Thoracic aorta (tissue), 2 donors: Measurements from ENCODE around the gene SPRR1B. TPM values are rescaled to one million over a fixed set of nuclear protein-coding genes. Genes with fewer than 3 reads are reported as not detected.

Experiments
- ATAC-seq: fragments of 150-250 bp; one replicate; pipeline ENCODE4 v1.8.0; 2017; ENCODE audit warnings: low read depth; ENCODE audit not compliant: insufficient number of reproducible peaks, low FRiP score
- DNase-seq: peaks from one replicate; pipeline ENCODE4 v3.0.0-alpha.2; 2020; ENCODE audit warnings: low spot score
- H3K27ac ChIP-seq, 2 donors: fragments of 200-600 bp; sonication (generic); 1 replicate in 1 of 2; 2 replicates in 1 of 2; pipeline ENCODE4 v1.5.1; 2016; ENCODE audit warnings: mild to moderate bottlenecking in 2 of 2, moderate library complexity in 2 of 2
- H3K27me3 ChIP-seq: fragments of 200-600 bp; sonication (generic); replicated peaks from 2 replicates; pipeline ENCODE4 v1.6.0; 2016; ENCODE audit warnings: mild to moderate bottlenecking; ENCODE audit not compliant: insufficient read depth
- H3K36me3 ChIP-seq: fragments of 200-600 bp; sonication (generic); one replicate; pipeline ENCODE4 v1.5.1; 2016
- H3K4me1 ChIP-seq, 2 donors: fragments of 200-600 bp; sonication (generic); 1 replicate in 1 of 2; 2 replicates in 1 of 2; pipeline versions ENCODE4 v1.5.1 to v1.6.0; 2016; ENCODE audit warnings: low read depth in 2 of 2, mild to moderate bottlenecking in 1 of 2; ENCODE audit not compliant: control insufficient read depth in 1 of 2
- H3K4me3 ChIP-seq: fragments of 200-600 bp; sonication (generic); 2 replicates; pipeline ENCODE4 v1.5.1; 2016; ENCODE audit warnings: mild to moderate bottlenecking
- H3K9me3 ChIP-seq: fragments of 200-600 bp; sonication (generic); 2 replicates; pipeline ENCODE4 v1.5.1; 2016
- total RNA-seq, 2 donors: library from RNA; depleted of rRNA; stranded (reverse); fragments of >200 nt; gene quantifications; one replicate each; pipeline versions ENCODE4 v1.1.0 to v1.2.3, GENCODE V29; 2016
- TF ChIP-seq, protein P1 (sequence below): fragments of 200-600 bp; sonication (generic); IDR thresholded peaks from one replicate; pipeline ENCODE4 v1.5.1; 2019; ENCODE audit warnings: antibody characterized with exemption

The SPRR1B gene, protein sequence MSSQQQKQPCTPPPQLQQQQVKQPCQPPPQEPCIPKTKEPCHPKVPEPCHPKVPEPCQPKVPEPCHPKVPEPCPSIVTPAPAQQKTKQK
- not detected for total RNA-seq

- H3K27me3 ChIP-seq = no peaks in the 10 kb centered on the region
- TF ChIP-seq, protein P1, sequence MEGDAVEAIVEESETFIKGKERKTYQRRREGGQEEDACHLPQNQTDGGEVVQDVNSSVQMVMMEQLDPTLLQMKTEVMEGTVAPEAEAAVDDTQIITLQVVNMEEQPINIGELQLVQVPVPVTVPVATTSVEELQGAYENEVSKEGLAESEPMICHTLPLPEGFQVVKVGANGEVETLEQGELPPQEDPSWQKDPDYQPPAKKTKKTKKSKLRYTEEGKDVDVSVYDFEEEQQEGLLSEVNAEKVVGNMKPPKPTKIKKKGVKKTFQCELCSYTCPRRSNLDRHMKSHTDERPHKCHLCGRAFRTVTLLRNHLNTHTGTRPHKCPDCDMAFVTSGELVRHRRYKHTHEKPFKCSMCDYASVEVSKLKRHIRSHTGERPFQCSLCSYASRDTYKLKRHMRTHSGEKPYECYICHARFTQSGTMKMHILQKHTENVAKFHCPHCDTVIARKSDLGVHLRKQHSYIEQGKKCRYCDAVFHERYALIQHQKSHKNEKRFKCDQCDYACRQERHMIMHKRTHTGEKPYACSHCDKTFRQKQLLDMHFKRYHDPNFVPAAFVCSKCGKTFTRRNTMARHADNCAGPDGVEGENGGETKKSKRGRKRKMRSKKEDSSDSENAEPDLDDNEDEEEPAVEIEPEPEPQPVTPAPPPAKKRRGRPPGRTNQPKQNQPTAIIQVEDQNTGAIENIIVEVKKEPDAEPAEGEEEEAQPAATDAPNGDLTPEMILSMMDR = no peak
- H3K4me3 ChIP-seq = no peak within 1 kb of the TSS
- no peaks in the 10 kb centered on the region for H3K4me1 ChIP-seq
- DNase-seq = no peak
- no peaks in the 10 kb centered on the region for H3K36me3 ChIP-seq
- no peak within 1 kb of the TSS for H3K27ac ChIP-seq
- ATAC-seq = no peak
- no peaks in the 10 kb centered on the region for H3K9me3 ChIP-seq
Measured at GRCh38 chr1:153030895-153031294, at the start of gene SPRR1B. SPRR1B (plus strand) TSS chr1:153031203; CDS start chr1:153032346, 1,143 bp downstream.

- H3K9me3 ChIP-seq = no peaks in the 10 kb centered on the region
- ATAC-seq = no peak
- no peak overlapping the region for H3K27ac ChIP-seq
- TF ChIP-seq, protein P1 = no peak
- no peak overlapping the region for H3K4me3 ChIP-seq
- no peaks in the 10 kb centered on the region for H3K4me1 ChIP-seq
- no peak for DNase-seq
- no peaks in the 10 kb centered on the region for H3K36me3 ChIP-seq
- no peaks in the 10 kb centered on the region for H3K27me3 ChIP-seq
Measured at GRCh38 chr1:152982076-152982475, 48.9 kb upstream of the SPRR1B start.

GRCh38 chr1:152983234-152983633 is 47.8 kb upstream of the SPRR1B start:
- ATAC-seq (no peak), DNase-seq (no peak)
- Histone ChIP-seq H3K27me3 (no peaks in the 10 kb centered on the region), H3K4me1 (no peaks in the 10 kb centered on the region), H3K27ac (no peak overlapping the region), H3K36me3 (no peaks in the 10 kb centered on the region), H3K4me3 (no peak overlapping the region), H3K9me3 (no peaks in the 10 kb centered on the region)
- TF ChIP-seq, protein P1 = no peak

DNA sequence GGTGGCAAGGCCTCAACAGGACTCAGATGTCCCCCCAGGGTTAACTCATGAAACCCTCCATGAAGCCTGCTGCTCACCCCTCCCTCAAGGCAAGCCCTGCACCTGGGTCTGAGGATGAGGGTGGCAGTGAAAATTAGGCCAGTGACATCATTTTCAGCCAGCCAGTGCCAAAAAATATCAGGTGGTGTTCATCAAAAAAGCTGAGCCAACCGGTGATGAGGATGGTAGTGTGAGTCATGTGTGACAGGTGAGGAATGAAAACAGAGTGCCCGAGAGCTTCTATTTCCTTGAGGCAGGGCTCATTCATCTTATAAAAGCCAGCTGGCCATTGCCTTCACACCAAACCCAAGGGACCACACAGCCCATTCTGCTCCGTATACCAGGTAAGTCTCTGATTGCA is 47.3 kb upstream of the SPRR1B start, which contains the start of gene SPRR1A:
Gene SPRR1A, plus strand, starts transcription at position 339 of the 400 bp plus-strand sequence. CDS start 1,150 bp downstream, outside the sequence.
- no peaks in the 10 kb centered on the region for H3K27me3 ChIP-seq
- H3K36me3 ChIP-seq = no peaks in the 10 kb centered on the region
- H3K4me1 ChIP-seq = no peaks in the 10 kb centered on the region
- H3K27ac ChIP-seq = no peak within 1 kb of the TSS
- TF ChIP-seq, protein P1 = no peak
- ATAC-seq (no peak), DNase-seq (no peak)
- no peak within 1 kb of the TSS for H3K4me3 ChIP-seq
- H3K9me3 ChIP-seq = no peaks in the 10 kb centered on the region

- Histone ChIP-seq H3K27me3 (no peaks in the 10 kb centered on the region), H3K4me1 (no peaks in the 10 kb centered on the region), H3K27ac (no peak overlapping the region), H3K9me3 (no peaks in the 10 kb centered on the region), H3K36me3 (no peaks in the 10 kb centered on the region), H3K4me3 (no peak overlapping the region)
- ATAC-seq (no peak), DNase-seq (no peak)
- TF ChIP-seq, protein P1 = no peak
Measured at GRCh38 chr1:152986578-152986977, 44.4 kb upstream of the SPRR1B start.
